PC-9 (cell line): ENCODE data around the gene ETV6.

Experiments used
- CTCF ChIP-seq: fragments of 200-600 bp; sonication (generic); conservative IDR thresholded peaks from 2 replicates; pipeline ENCODE4 v1.6.1; 2017; ENCODE audit warnings: mixed run types, antibody characterized with exemption, mild to moderate bottlenecking, moderate library complexity
- EZH2 ChIP-seq: fragments of 200-600 bp; sonication (generic); IDR thresholded peaks from 2 replicates; pipeline ENCODE4 v1.8.0; 2017; ENCODE audit warnings: antibody characterized with exemption, low read depth

GRCh38 chr12:11943919-11944700 is 294.6 kb downstream of the ETV6 start:
- TF ChIP-seq CTCF: no peak
- TF ChIP-seq EZH2: no peak
